H9 (cell line): ENCODE measurements around the gene INPP5J. TPM values are rescaled to one million over a fixed set of nuclear protein-coding genes. Genes with fewer than 3 reads are reported as not detected.
A peak's percentile ranks its signal among the peaks of the same experiment; 100 is the strongest.

ENCODE experiments used
- DNase-seq: peaks from one replicate; pipeline ENCODE4 v3.0.0-alpha.2; 2017
- H2AFZ ChIP-seq: one replicate; pipeline ENCODE4 v1.6.1; 2013; ENCODE audit warnings: mild to moderate bottlenecking, low read length, control low read depth, moderate library complexity
- H2AK5ac ChIP-seq: 2 replicates; pipeline ENCODE4 v1.6.1; 2013; ENCODE audit warnings: low read length, control low read depth, mixed read lengths; ENCODE audit not compliant: insufficient read length
- H2BK120ac ChIP-seq: one replicate; pipeline ENCODE4 v1.6.1; 2013; ENCODE audit warnings: low read depth, mild to moderate bottlenecking, low read length, control low read depth, inconsistent platforms; ENCODE audit not compliant: poor library complexity, severe bottlenecking
- H2BK12ac ChIP-seq: 2 replicates; pipeline ENCODE4 v1.6.1; 2013; ENCODE audit warnings: low read length, control low read depth, mixed read lengths, low read depth; ENCODE audit not compliant: insufficient read length
- H2BK15ac ChIP-seq: 2 replicates; pipeline ENCODE4 v1.6.1; 2013; ENCODE audit warnings: low read depth, low read length, control low read depth
- H2BK20ac ChIP-seq: one replicate; pipeline ENCODE4 v1.6.1; 2013; ENCODE audit warnings: low read depth, mild to moderate bottlenecking, low read length, control low read depth, inconsistent platforms; ENCODE audit not compliant: poor library complexity, severe bottlenecking
- H2BK5ac ChIP-seq: 2 replicates; pipeline ENCODE4 v1.6.1; 2013; ENCODE audit warnings: low read length, control low read depth, mixed read lengths; ENCODE audit not compliant: insufficient read length
- H3K14ac ChIP-seq: 2 replicates; pipeline ENCODE4 v1.6.1; 2013; ENCODE audit warnings: low read length, control low read depth; ENCODE audit not compliant: insufficient read depth
- H3K18ac ChIP-seq: 2 replicates; pipeline ENCODE4 v1.6.1; 2013; ENCODE audit warnings: low read depth, mild to moderate bottlenecking, mixed read lengths, low read length, control low read depth; ENCODE audit not compliant: insufficient read length
- H3K23ac ChIP-seq: 2 replicates; pipeline ENCODE4 v1.6.1; 2013; ENCODE audit warnings: low read length, control low read depth, mixed read lengths, low read depth; ENCODE audit not compliant: insufficient read length
- H3K23me2 ChIP-seq: 2 replicates; pipeline ENCODE4 v1.6.1; 2013; ENCODE audit warnings: low read depth, mild to moderate bottlenecking, mixed read lengths, low read length, control low read depth; ENCODE audit not compliant: insufficient read length, poor library complexity, severe bottlenecking
- H3K27ac ChIP-seq: 2 replicates; pipeline ENCODE4 v1.5.1; 2013; ENCODE audit warnings: low read length, control low read depth, mixed read lengths, low read depth; ENCODE audit not compliant: insufficient read length
- H3K27me3 ChIP-seq: 2 replicates; pipeline ENCODE4 v1.6.1; 2013; ENCODE audit warnings: low read length, control low read depth, inconsistent platforms; ENCODE audit not compliant: insufficient read depth
- H3K4ac ChIP-seq: 2 replicates; pipeline ENCODE4 v1.6.1; 2013; ENCODE audit warnings: low read depth, mild to moderate bottlenecking, control low read depth, inconsistent platforms, low read length, moderate library complexity
- H3K4me1 ChIP-seq: 2 replicates; pipeline ENCODE4 v1.6.1; 2013; ENCODE audit warnings: low read length, control low read depth, inconsistent platforms; ENCODE audit not compliant: insufficient read depth
- H3K4me2 ChIP-seq: 2 replicates; pipeline ENCODE4 v1.6.1; 2013; ENCODE audit warnings: low read length, control low read depth, mixed read lengths; ENCODE audit not compliant: insufficient read length, insufficient read depth
- H3K56ac ChIP-seq: 2 replicates; pipeline ENCODE4 v1.6.1; 2013; ENCODE audit warnings: low read depth, mild to moderate bottlenecking, mixed read lengths, low read length, control low read depth; ENCODE audit not compliant: insufficient read length
- H3K79me1 ChIP-seq: 2 replicates; pipeline ENCODE4 v1.6.1; 2013; ENCODE audit warnings: low read depth, mild to moderate bottlenecking, moderate library complexity, low read length, control low read depth, inconsistent platforms; ENCODE audit not compliant: insufficient read depth, poor library complexity, severe bottlenecking
- H3K79me2 ChIP-seq: 2 replicates; pipeline ENCODE4 v1.6.1; 2013; ENCODE audit warnings: low read length, control low read depth, inconsistent platforms; ENCODE audit not compliant: insufficient read depth
- H3K9ac ChIP-seq: 2 replicates; pipeline ENCODE4 v1.6.1; 2013; ENCODE audit warnings: low read length, control low read depth, mixed read lengths; ENCODE audit not compliant: insufficient read length; ENCODE audit errors: extremely low read depth
- H3K9me3 ChIP-seq: one replicate; pipeline ENCODE4 v1.6.1; 2013; ENCODE audit warnings: low read depth, low read length, inconsistent platforms; ENCODE audit not compliant: control insufficient read depth
- H3T11ph ChIP-seq: one replicate; pipeline ENCODE4 v1.6.1; 2013; ENCODE audit warnings: mild to moderate bottlenecking, low read length, control low read depth, inconsistent platforms
- H4K20me1 ChIP-seq: one replicate; pipeline ENCODE4 v1.6.1; 2013; ENCODE audit not compliant: control insufficient read depth, insufficient read length, insufficient read depth
- H4K5ac ChIP-seq: 2 replicates; pipeline ENCODE4 v1.6.1; 2013; ENCODE audit warnings: low read depth, mild to moderate bottlenecking, mixed read lengths, low read length, control low read depth; ENCODE audit not compliant: insufficient read length
- H4K8ac ChIP-seq: replicated peaks from 2 replicates; pipeline ENCODE4 v1.6.1; 2013; ENCODE audit warnings: low read length, control low read depth, mixed read lengths, low read depth; ENCODE audit not compliant: insufficient read length
- H4K91ac ChIP-seq: 2 replicates; pipeline ENCODE4 v1.6.1; 2013; ENCODE audit warnings: low read depth, mild to moderate bottlenecking, moderate library complexity, mixed read lengths, low read length, control low read depth; ENCODE audit not compliant: insufficient read length
- H3K27ac Mint-ChIP-seq, 3 experiments: 2 replicates in 2 of 3; 3 replicates in 1 of 3; pipeline ENCODE4 v1.8.0; 2020 to 2021; ENCODE audit warnings: mixed read lengths in 3 of 3, mild to moderate bottlenecking in 1 of 3, moderate library complexity in 1 of 3
- H3K27me3 Mint-ChIP-seq: 2 replicates; pipeline ENCODE4 v1.8.0; 2021; ENCODE audit warnings: low read depth, mild to moderate bottlenecking, moderate library complexity, mixed read lengths
- H3K36me3 Mint-ChIP-seq, 3 experiments: 2 replicates in 2 of 3; 3 replicates in 1 of 3; pipeline ENCODE4 v1.8.0; 2020 to 2021; ENCODE audit warnings: low read depth in 3 of 3, mixed read lengths in 3 of 3; ENCODE audit not compliant: insufficient read depth in 1 of 3
- H3K4me1 Mint-ChIP-seq, 2 experiments: 2 replicates each; pipeline ENCODE4 v1.8.0; 2020; ENCODE audit warnings: mixed read lengths in 2 of 2
- H3K4me3 Mint-ChIP-seq, 2 experiments: 2 replicates in 1 of 2; 3 replicates in 1 of 2; pipeline ENCODE4 v1.8.0; 2020 to 2021; ENCODE audit warnings: mild to moderate bottlenecking in 2 of 2, mixed read lengths in 2 of 2, moderate library complexity in 1 of 2
- H3K9me3 Mint-ChIP-seq, 2 experiments: 2 replicates in 1 of 2; 3 replicates in 1 of 2; pipeline ENCODE4 v1.8.0; 2020; ENCODE audit warnings: mild to moderate bottlenecking in 2 of 2, mixed read lengths in 2 of 2, moderate library complexity in 1 of 2
- WGBS: extraction: QIAGEN DNeasy Blood & Tissue Kit; methylation state at CpG from one replicate; pipeline ENCODE4 v1.1.7; 2013; ENCODE audit warnings: missing lambda C conversion rate, low lambda C conversion rate, mixed read lengths; ENCODE audit not compliant: insufficient read length; ENCODE audit errors: extremely low coverage; 5-methylcytosine and 5-hydroxymethylcytosine counted together
- total RNA-seq: library from RNA; stranded (reverse); gene quantifications from 2 replicates; pipeline ENCODE4 v1.2.1, GENCODE V29; 2021
- TF ChIP-seq, protein P1 (sequence below): fragments of 200-600 bp; sonication (generic); conservative IDR thresholded peaks from 3 replicates; pipeline ENCODE4 v1.8.0; 2021; ENCODE audit warnings: antibody characterized with exemption, mild to moderate bottlenecking

The INPP5J gene
- total RNA-seq, 1 experiment from 2014 or later: 4.9 TPM

DNA sequence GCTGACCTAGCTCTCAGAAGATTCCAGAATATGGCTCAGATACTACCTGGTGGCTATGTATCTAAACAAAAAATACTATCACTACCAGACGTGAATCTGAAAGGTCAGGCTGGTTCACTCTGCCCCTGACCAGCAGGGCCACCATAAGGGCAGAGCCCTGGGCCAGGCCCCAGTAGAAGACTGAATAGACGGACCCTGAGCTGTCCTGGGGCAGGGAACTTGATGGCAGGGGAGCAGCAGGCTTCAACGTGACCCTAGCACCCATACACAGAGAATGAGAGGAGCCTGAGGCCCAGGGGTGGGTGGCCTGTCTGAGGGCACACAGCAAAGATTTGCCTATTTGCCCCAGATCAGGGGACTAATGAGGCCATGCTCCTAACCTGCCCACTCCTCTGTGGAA is 30.6 kb downstream of the INPP5J start:
- peak overlapping the region in 1 of 3 experiments; percentile 90; a peak in 1 of 7 replicates for H3K27ac Mint-ChIP-seq
- Histone ChIP-seq H2BK15ac (no peak overlapping the region), H3K27me3 (no peaks in the 10 kb centered on the region), H4K5ac (no peak overlapping the region), H2AK5ac (no peak overlapping the region), H3K4ac (no peak overlapping the region), H4K8ac (no peak overlapping the region), H3K79me2 (no peaks in the 10 kb centered on the region), H4K91ac (no peak overlapping the region), H2AFZ (no peak overlapping the region), H2BK20ac (no peak overlapping the region), H3K4me2 (no peak overlapping the region), H3K23me2 (no peaks in the 10 kb centered on the region), H3K23ac (no peak overlapping the region), H3K9me3 (no peaks in the 10 kb centered on the region), H3T11ph (no peak overlapping the region), H3K9ac (no peak overlapping the region), H3K56ac (no peak overlapping the region), H2BK12ac (no peak overlapping the region), H2BK120ac (no peak overlapping the region), H2BK5ac (no peak overlapping the region), H3K4me1 (no peaks in the 10 kb centered on the region), H3K14ac (no peak overlapping the region), H3K79me1 (no peaks in the 10 kb centered on the region), H3K27ac (no peak overlapping the region), H4K20me1 (no peaks in the 10 kb centered on the region), H3K18ac (no peak overlapping the region)
- no peaks in the 10 kb centered on the region for H3K36me3 Mint-ChIP-seq
- H3K9me3 Mint-ChIP-seq: peaks cover 0 to 3% of the 10 kb centered on the region in 2 experiments; a peak in 2 of 5 replicates
- no CpG with 5 or more reads among the region's 3 CpGs for WGBS
- peaks cover 0 to 4% of the 10 kb centered on the region in 2 experiments; a peak in 2 of 4 replicates for H3K4me1 Mint-ChIP-seq
- TF ChIP-seq, protein P1, sequence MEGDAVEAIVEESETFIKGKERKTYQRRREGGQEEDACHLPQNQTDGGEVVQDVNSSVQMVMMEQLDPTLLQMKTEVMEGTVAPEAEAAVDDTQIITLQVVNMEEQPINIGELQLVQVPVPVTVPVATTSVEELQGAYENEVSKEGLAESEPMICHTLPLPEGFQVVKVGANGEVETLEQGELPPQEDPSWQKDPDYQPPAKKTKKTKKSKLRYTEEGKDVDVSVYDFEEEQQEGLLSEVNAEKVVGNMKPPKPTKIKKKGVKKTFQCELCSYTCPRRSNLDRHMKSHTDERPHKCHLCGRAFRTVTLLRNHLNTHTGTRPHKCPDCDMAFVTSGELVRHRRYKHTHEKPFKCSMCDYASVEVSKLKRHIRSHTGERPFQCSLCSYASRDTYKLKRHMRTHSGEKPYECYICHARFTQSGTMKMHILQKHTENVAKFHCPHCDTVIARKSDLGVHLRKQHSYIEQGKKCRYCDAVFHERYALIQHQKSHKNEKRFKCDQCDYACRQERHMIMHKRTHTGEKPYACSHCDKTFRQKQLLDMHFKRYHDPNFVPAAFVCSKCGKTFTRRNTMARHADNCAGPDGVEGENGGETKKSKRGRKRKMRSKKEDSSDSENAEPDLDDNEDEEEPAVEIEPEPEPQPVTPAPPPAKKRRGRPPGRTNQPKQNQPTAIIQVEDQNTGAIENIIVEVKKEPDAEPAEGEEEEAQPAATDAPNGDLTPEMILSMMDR: no peak
- H3K4me3 Mint-ChIP-seq: no peak overlapping the region
- H3K27me3 Mint-ChIP-seq: peaks cover 58% of the 10 kb centered on the region
- DNase-seq: no peak
